ENCODE measurements around the gene TAAR1. TPM values are rescaled to one million over a fixed set of nuclear protein-coding genes. Genes with fewer than 3 reads are reported as not detected.

The TAAR1 gene
- total RNA-seq, 1 experiment from 2014 or later = not detected

DNA sequence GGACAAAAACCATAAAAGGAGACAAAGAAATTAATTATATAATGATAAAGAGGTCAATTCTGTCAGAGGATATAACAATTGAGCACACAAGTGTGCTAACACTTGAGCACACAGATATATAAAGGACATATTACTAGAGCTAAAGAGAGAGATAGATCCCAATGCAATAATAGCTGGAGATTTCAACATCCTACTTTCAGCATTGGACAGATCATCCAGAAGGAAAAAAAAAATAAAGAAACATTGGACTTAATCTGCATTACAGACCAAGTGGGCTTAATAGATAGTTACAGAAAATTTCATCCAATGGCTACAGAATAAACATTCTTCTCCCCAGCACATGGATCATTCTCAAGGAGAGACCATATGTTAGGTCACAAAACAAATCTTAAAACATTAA is 45.0 kb upstream of the TAAR1 start:
- BruUV-seq (replicated peaks) = no TSS peak
- Histone ChIP-seq H3K36me3 (ENCODE audit: low read depth) (no peaks in the 10 kb centered on the region), H4K20me1 (ENCODE audit: insufficient read depth) (no peaks in the 10 kb centered on the region), H3K27ac (no peak overlapping the region), H3K4me3 (no peak overlapping the region), H3K27me3 (ENCODE audit: insufficient read depth, low read depth) (no peaks in the 10 kb centered on the region), H3F3A (ENCODE audit: insufficient read depth, low read depth) (no peaks in the 10 kb centered on the region), H3K4me1 (replicated peaks; ENCODE audit: insufficient read depth) (no peaks in the 10 kb centered on the region), H3K9me3 (ENCODE audit: insufficient read depth, low read depth) (0 out of 2 replicates have a peak, but pooled peaks cover 3% of the 10 kb centered on the region), H3K9me2 (ENCODE audit: insufficient read depth) (no peaks in the 10 kb centered on the region), H2AFZ (no peak overlapping the region), H3K4me2 (no peak overlapping the region), H3K79me2 (ENCODE audit: low read depth) (no peaks in the 10 kb centered on the region)
- intact Hi-C loops (cut with micrococcal nuclease; ENCODE audit: unreplicated experiment) = no loop called here
- DNase-seq = no peak
- ChIA-PET POLR2A (ENCODE audit: unreplicated experiment) (no interaction called here), CTCF (interaction anchor here (0.6 kb wide), 1 partner anchor 95 kb away, joined by 12 read pairs; no protein-coding TSS in a partner anchor)
- TF ChIP-seq EZH2 (IDR thresholded peaks at IDR 0.05; ENCODE audit: low read depth) (no peak), CTCF (conservative IDR thresholded peaks at IDR 0.05) (no peak)

- ChIA-PET CTCF (no interaction called here), POLR2A (ENCODE audit: unreplicated experiment) (no interaction called here)
- no peak overlapping the region for H3K27ac ChIP-seq
Observed at GRCh38 chr6:132698608-132699007, 39.6 kb upstream of the TAAR1 start.

DNA sequence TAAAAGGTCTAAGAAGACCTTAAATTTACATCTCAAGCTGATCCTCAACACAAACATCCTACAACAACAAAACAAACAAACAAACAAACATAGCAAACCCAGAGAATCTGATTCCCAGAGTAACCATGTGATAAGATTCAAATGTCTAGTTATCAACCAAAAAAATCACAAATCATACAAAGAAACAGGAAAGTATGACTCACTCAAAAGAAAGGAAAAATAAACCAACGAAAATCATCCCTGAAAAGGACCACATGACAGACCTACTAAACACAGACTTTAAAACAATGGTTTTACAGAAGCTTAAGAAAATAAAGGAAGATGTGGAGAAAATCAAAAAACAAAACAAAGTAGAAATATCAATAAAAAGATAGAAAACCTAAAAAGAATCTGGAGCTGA is 36.8 kb upstream of the TAAR1 start:
- no peak for TF ChIP-seq CTCF (conservative IDR thresholded peaks at IDR 0.05)
- no peak for TF ChIP-seq EZH2 (IDR thresholded peaks at IDR 0.05; ENCODE audit: low read depth)
- Histone ChIP-seq H3K9me2 (ENCODE audit: insufficient read depth) (no peaks in the 10 kb centered on the region), H3K4me1 (replicated peaks; ENCODE audit: insufficient read depth) (no peaks in the 10 kb centered on the region), H3K79me2 (ENCODE audit: low read depth) (no peaks in the 10 kb centered on the region), H3K9me3 (ENCODE audit: insufficient read depth, low read depth) (peaks cover 5% of the 10 kb centered on the region; the same call in 1 of the 2 replicates), H3K4me2 (no peak overlapping the region), H2AFZ (no peak overlapping the region), H3K27me3 (ENCODE audit: insufficient read depth, low read depth) (no peaks in the 10 kb centered on the region), H3K36me3 (ENCODE audit: low read depth) (no peaks in the 10 kb centered on the region), H3K4me3 (no peak overlapping the region), H4K20me1 (ENCODE audit: insufficient read depth) (no peaks in the 10 kb centered on the region), H3F3A (ENCODE audit: insufficient read depth, low read depth) (no peaks in the 10 kb centered on the region), H3K27ac (no peak overlapping the region)
- no TSS peak for BruUV-seq (replicated peaks)
- CTCF ChIA-PET = no interaction called here
- POLR2A ChIA-PET (ENCODE audit: unreplicated experiment) = no interaction called here
- no peak for DNase-seq
- intact Hi-C loops (cut with micrococcal nuclease; ENCODE audit: unreplicated experiment) = no loop called here

More at GRCh38 chr6:132698608-132699007, 39.6 kb upstream of the TAAR1 start:
- no peaks in the 10 kb centered on the region for H3K4me1 ChIP-seq (replicated peaks; ENCODE audit: insufficient read depth)
- no peaks in the 10 kb centered on the region for H3K27me3 ChIP-seq (ENCODE audit: insufficient read depth, low read depth)
- H3K9me3 ChIP-seq (ENCODE audit: insufficient read depth, low read depth) = peaks cover 5% of the 10 kb centered on the region; the same call in 1 of the 2 replicates
- no peaks in the 10 kb centered on the region for H3K36me3 ChIP-seq (ENCODE audit: low read depth)
- no peaks in the 10 kb centered on the region for H3F3A ChIP-seq (ENCODE audit: insufficient read depth, low read depth)
- intact Hi-C loops (cut with micrococcal nuclease; ENCODE audit: unreplicated experiment) = no loop called here
- no peak overlapping the region for H3K4me2 ChIP-seq
- no peaks in the 10 kb centered on the region for H3K79me2 ChIP-seq (ENCODE audit: low read depth)
- no peak overlapping the region for H3K4me3 ChIP-seq
- no TSS peak for BruUV-seq (replicated peaks)
- no peaks in the 10 kb centered on the region for H3K9me2 ChIP-seq (ENCODE audit: insufficient read depth)
- no peak for TF ChIP-seq EZH2 (IDR thresholded peaks at IDR 0.05; ENCODE audit: low read depth)
- no peak for TF ChIP-seq CTCF (conservative IDR thresholded peaks at IDR 0.05)
- no peaks in the 10 kb centered on the region for H4K20me1 ChIP-seq (ENCODE audit: insufficient read depth)
- no peak overlapping the region for H2AFZ ChIP-seq
- DNase-seq = no peak

Measured in PC-9 (cell line).